ENCODE data around the gene METTL5.
"Not testable (repeated sequence)": the region's sequence is repeated elsewhere in the genome, so short reads cannot be mapped to it uniquely, and the experiment has no call there.

Gene METTL5

GRCh38 chr2:169845016-169845415 is 20.3 kb upstream of the METTL5 start:
- no peak overlapping the region for H3K4me3 ChIP-seq (ENCODE audit: low read depth, low read length)
- no peak for DNase-seq (ENCODE audit: low read depth)
- in situ Hi-C loops (cut with HindIII; ENCODE audit: low sequenced_read_pairs), result no loop called here
- TF ChIP-seq CTCF (IDR thresholded peaks at IDR 0.05; ENCODE audit: low read depth, low read length, missing control alignments), result no peak

GRCh38 chr2:169841625-169842024 is 16.9 kb upstream of the METTL5 start:
- in situ Hi-C loops (cut with HindIII; ENCODE audit: low sequenced_read_pairs); DNase-seq (ENCODE audit: low read depth): not testable (repeated sequence)

GRCh38 chr2:169840747-169841142 is 16.0 kb upstream of the METTL5 start:
- in situ Hi-C loops (cut with HindIII; ENCODE audit: low sequenced_read_pairs), result no loop called here
- no peak for DNase-seq (ENCODE audit: low read depth)
- H3K4me3 ChIP-seq (ENCODE audit: low read depth, low read length), result no peak overlapping the region
- TF ChIP-seq CTCF (IDR thresholded peaks at IDR 0.05; ENCODE audit: low read depth, low read length, missing control alignments), result no peak

More at GRCh38 chr2:169841625-169842024, 16.9 kb upstream of the METTL5 start:
- H3K4me3 ChIP-seq (ENCODE audit: low read depth, low read length), result not testable (repeated sequence)

GRCh38 chr2:169839954-169840746 is 15.4 kb upstream of the METTL5 start:
- in situ Hi-C loops (cut with HindIII; ENCODE audit: low sequenced_read_pairs), result no loop called here
- no peak for TF ChIP-seq CTCF (IDR thresholded peaks at IDR 0.05; ENCODE audit: low read depth, low read length, missing control alignments)
- DNase-seq (ENCODE audit: low read depth), result no peak
- H3K4me3 ChIP-seq (ENCODE audit: low read depth, low read length), result no peak overlapping the region

- no peak overlapping the region for H3K4me3 ChIP-seq (ENCODE audit: low read depth, low read length)
- DNase-seq (ENCODE audit: low read depth), result no peak
- in situ Hi-C loops (cut with HindIII; ENCODE audit: low sequenced_read_pairs), result no loop called here
- no peak for TF ChIP-seq CTCF (IDR thresholded peaks at IDR 0.05; ENCODE audit: low read depth, low read length, missing control alignments)
Observed at GRCh38 chr2:169838743-169839489, 14.2 kb upstream of the METTL5 start.

- TF ChIP-seq CTCF (IDR thresholded peaks at IDR 0.05; ENCODE audit: low read depth, low read length, missing control alignments), result no peak
- in situ Hi-C loops (cut with HindIII; ENCODE audit: low sequenced_read_pairs), result no loop called here
- H3K4me3 ChIP-seq (ENCODE audit: low read depth, low read length), result no peak overlapping the region
- no peak for DNase-seq (ENCODE audit: low read depth)
Observed at GRCh38 chr2:169834401-169834800, 9.7 kb upstream of the METTL5 start.

All from astrocyte of the cerebellum (primary cell).